Measurements from ENCODE around the gene FHL2.

Gene FHL2

DNA sequence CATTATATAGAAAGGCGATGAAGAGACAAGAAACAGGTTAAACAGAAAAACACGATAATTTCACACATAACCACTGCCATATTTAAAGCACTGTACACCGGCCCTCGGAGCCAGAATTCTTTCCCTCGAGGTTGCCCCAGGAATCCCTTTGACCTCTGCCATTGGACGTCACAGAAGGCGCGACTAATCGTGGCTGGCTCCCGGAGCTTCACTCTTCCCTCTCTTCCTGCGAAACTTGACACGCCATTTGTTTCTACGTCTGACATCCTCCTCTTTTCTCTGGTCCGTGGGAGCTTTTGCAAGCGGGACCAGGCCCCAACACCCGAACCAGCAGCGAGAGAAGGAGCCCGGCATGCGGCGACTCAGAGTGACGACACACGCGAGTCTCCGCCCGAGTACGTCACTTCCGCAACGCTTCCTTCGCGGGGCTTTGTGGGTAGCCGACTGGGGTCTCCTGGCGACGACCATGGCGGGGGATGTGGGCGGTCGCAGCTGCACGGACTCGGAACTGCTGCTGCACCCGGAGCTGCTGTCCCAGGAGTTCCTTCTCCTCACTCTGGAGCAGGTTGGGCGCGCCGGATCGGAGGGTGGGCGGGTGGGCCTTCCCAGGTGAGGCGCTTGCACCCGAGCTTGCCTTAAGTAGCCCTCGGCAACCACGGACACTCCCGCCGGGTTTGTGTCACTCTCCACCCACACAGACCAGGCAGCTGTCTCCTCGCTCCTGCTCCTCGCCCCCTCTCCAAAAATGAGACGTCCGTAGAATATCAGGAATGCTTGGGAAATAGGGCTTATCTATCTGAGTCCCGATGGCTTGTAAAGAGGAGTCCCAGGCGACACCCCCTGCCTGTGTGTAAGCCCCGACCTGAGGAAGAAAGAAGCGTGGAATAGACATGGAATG lies 61.5 kb downstream of the FHL2 start, which contains the start of gene C2orf49:
TSS of gene C2orf49 (plus strand) at position 419 of the 898 bp plus-strand sequence. CDS start at position 467, 48 bp downstream.
- TF ChIP-seq GATA2 (IDR thresholded peaks at IDR 0.05; ENCODE audit: low read depth, low read length) (no peak), GATA3 (IDR thresholded peaks at IDR 0.05; ENCODE audit: low read depth, low read length) (no peak)

DNA sequence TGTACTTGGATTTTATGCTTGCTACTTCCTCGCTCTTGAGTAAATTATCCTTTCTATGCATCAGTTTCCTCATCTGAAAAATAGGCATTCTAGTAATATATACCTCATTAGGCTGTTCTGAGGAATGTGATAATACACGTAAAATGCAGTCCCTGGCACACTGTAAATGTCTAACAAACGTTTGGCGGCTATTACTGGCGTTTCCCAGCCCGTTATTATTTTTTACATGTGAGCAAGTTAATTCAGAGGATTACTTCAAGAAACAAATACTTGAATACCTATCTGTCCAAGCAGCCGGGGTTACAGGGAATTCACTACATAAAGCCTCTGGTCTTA lies 62.1 kb downstream of the FHL2 start:
- TF ChIP-seq GATA2 (IDR thresholded peaks at IDR 0.05; ENCODE audit: low read depth, low read length): no peak
- TF ChIP-seq GATA3 (IDR thresholded peaks at IDR 0.05; ENCODE audit: low read depth, low read length): no peak

DNA sequence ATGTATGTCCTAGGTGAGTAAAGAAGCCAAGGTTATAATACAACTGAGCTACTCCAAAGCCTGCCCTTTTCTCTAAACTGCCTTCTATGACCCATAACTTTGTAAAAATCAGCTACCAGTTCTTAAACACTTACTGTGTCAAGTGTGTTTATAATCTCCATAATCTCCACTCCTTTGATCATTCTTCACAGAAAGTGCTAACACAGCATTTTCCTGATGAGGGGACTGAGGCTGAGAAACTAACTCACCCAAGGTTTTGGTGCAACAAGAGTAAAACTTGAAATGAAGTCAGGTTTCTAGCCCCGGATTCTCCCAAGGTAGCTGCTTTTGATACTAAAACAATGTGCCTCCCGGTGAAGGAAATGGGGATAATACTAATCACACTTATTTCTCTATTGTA lies 63.4 kb downstream of the FHL2 start:
- TF ChIP-seq GATA2 (IDR thresholded peaks at IDR 0.05; ENCODE audit: low read depth, low read length) (no peak), GATA3 (IDR thresholded peaks at IDR 0.05; ENCODE audit: low read depth, low read length) (no peak)

DNA sequence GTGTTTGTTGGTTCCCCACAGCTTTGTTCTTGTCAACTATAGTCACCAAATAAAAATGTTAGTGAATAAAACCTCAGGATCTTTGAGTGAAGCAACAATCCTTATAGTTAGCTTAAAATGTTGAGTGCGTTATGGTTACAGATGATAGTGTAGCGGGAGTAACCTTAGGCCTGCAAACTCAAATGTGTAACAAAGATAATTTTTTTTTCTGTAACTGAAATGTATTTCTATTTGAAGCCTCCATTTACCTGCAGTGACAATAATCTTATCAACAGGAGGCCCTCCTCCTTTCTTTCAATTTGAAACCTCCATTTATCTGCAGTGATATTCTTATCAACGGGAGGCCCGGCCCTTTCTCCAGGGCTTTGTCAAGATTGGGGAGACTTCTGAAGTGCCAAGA lies 64.6 kb downstream of the FHL2 start:
- TF ChIP-seq GATA3 (IDR thresholded peaks at IDR 0.05; ENCODE audit: low read depth, low read length) (no peak), GATA2 (IDR thresholded peaks at IDR 0.05; ENCODE audit: low read depth, low read length) (no peak)

DNA sequence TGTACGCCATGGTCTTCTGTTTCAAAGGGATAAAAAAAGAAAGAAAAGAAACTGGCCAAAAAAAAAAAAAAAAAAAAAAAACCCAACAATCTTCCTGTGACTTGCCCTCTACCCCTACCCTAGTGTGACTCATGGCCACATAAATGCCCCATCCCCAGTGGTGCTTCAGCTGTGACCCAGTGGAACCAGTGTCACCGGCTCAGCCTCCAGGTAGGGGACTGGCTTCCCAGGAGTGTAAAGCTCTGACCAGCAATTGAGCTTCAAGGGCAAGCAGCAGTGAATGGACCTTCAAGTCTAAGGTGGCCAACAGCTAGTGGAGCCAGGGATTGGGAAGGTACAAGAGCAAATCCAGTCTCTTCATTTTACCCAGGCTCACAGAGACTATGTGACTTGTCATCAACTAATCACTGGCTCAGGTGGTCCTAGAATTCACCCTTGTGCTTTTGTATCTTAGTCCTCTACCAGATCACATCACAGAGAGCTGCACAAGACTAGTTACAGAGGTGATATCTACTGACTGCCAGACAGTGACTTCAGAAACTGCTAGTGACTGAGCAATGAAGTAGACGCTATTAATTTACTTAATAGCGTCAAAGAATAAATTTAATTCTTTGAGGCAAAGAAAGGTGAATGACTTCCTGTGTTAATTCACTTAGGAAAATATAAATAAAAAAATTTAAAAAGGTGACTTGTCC lies 68.0 kb downstream of the FHL2 start:
- no peak for TF ChIP-seq GATA2 (IDR thresholded peaks at IDR 0.05; ENCODE audit: low read depth, low read length)
- TF ChIP-seq GATA3 (IDR thresholded peaks at IDR 0.05; ENCODE audit: low read depth, low read length): no peak

DNA sequence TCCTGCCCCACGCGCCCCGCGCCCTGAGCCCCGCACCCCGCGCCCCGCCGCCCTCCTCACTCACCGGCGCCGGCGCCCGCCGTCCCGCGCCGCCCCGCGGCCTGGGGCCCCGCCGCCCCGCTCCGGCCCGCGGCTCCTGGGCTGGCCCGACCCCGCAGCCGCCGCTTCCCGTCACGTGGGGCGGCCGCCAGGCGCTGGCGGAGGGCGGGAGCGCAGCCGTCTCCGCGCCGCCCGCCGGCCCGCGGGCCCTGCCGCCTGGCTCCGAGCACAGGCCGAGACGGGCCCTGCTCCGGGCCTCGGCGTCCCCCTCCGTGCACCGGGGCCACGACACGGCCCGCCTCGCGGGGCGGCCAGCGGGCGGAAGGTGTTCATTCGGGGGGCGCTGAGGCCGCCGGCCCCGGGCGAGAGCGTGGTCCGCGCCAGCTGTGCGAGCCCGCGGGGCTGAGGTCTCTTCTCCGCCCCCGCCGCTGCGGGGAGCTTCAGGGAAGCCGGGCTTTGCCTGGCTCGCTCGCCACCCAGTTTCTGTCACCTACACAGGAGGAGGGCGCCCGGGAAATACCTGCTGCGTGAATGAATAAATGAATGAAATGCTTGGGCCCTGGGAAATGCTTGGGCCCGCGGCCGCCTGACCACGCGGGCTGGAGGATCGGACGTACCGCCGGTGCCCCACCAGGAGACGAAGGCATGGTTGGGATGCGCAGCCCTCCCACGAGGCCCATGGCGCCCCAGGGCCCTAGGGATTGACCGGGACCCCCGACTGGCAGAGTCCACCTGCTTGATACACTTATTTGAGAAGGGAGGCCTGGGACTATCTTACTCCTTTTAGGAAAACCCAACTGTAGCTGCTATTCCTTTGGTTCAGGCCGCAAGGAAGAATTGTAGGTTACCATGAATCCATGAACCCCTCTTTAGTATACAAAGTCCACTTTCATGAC lies 69.0 kb downstream of the FHL2 start, which contains the start of gene TGFBRAP1:
TSS of gene TGFBRAP1 (minus strand) at position 175 of the 935 bp plus-strand sequence. CDS start 21,434 bp downstream, outside the sequence.
- TF ChIP-seq GATA2 (IDR thresholded peaks at IDR 0.05; ENCODE audit: low read depth, low read length) (no peak), GATA3 (IDR thresholded peaks at IDR 0.05; ENCODE audit: low read depth, low read length) (no peak)

DNA sequence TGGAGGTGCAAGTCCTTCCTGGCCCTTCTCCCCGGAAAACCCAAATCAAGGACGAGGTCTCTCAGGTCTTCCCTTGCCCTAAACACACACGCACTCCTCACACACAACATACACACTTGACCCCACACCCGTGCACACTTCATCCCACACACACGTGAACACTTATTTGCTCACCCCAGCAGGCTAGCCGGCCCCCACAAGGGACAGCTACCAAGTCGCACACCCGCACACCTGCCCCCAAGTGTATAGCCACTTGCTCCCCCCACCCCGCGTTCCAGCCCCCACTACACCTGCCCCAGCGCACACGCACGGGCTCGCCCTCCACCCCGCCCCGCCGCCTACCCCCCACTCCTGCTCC lies 69.7 kb downstream of the FHL2 start:
- TF ChIP-seq GATA2 (IDR thresholded peaks at IDR 0.05; ENCODE audit: low read depth, low read length): no peak
- no peak for TF ChIP-seq GATA3 (IDR thresholded peaks at IDR 0.05; ENCODE audit: low read depth, low read length)

DNA sequence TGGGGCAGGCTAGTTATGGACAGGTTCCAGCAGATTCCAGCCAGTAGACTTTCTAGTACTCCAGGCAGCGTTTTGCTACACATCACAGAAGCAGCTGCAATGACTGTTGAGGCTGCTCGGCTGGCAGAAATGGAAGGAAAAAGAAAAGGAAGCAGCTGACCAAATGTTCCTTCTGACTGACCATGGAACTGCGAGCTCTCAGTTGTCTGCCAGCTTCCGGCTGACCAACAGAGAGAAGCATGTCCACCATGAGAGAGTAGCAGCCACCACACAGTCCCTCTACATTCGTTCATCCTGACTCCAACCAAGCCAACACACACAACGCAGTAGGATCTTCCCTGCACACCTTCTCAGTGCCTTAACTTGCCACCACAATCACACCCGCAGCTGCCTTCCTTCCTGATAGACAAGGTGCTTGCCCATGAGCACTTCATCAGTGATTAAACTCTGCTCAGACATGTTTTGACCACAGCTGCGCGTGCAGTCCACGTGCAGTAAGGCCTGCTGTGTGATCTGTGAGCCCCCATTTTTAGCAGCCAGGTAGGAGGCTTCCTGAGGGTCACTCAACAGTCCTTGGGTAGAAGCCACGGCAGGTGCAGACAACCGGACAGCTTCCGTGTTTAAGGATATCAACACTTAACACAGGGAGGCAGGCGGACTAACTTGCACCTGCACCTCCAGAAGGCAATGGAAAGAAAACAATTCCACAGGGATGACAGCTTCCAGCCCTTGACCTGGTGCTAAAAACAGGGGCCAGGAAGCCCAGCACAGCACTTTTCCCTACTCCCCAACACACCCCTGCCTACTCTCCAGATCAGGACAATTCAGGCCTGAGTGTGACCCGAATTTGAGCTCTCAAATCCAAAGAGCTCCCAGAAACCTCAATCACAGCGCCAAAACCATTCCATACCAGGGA lies 70.3 kb downstream of the FHL2 start:
- TF ChIP-seq GATA3 (IDR thresholded peaks at IDR 0.05; ENCODE audit: low read depth, low read length): no peak
- TF ChIP-seq GATA2 (IDR thresholded peaks at IDR 0.05; ENCODE audit: low read depth, low read length): no peak

DNA sequence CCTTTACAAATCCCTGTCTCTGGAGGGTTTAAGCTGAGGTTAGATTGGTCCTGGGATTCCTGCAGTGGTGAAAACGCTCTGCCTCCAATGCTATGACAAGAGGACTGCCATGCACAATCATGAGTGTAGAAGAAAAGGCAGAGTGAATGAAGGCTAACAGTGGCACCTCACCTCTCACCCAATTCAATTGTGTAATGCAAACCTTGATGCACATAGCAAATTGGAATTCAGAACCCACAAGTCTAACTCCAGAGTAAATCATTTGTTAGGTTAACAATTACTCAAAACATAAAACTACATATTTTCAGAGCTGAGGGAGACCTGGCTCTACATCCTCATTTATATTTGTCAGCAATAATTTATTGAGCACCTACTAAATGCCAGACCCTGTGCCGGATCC lies 71.2 kb downstream of the FHL2 start:
- TF ChIP-seq GATA2 (IDR thresholded peaks at IDR 0.05; ENCODE audit: low read depth, low read length) (no peak), GATA3 (IDR thresholded peaks at IDR 0.05; ENCODE audit: low read depth, low read length) (no peak)

DNA sequence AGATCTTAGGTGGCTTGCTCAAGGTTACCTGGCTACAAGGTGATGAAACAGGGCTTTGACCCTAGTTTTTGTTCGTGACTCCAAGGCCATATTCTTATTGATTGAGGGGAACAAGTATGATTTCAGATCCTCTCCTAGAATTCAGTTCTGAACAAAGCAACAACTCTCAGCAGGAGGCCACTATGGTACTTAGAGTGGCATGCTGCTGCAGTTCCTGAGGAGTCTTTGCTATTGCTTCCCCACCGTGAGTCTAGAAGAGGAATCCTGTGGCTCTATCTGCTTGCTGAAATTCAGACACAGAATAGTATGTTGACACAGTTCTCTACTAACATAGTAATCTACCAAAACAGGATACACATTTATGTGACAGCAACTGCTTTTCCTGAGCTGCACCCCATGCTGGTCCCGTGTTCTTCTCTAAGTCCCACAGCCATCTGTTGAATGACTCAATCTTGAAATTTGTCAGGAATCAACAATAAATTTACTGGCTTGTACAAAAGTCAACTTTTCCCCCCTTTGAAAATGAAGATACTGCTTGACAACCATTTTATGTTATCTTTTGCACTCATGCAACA lies 73.4 kb downstream of the FHL2 start:
- TF ChIP-seq GATA2 (IDR thresholded peaks at IDR 0.05; ENCODE audit: low read depth, low read length) (no peak), GATA3 (IDR thresholded peaks at IDR 0.05; ENCODE audit: low read depth, low read length) (no peak)

DNA sequence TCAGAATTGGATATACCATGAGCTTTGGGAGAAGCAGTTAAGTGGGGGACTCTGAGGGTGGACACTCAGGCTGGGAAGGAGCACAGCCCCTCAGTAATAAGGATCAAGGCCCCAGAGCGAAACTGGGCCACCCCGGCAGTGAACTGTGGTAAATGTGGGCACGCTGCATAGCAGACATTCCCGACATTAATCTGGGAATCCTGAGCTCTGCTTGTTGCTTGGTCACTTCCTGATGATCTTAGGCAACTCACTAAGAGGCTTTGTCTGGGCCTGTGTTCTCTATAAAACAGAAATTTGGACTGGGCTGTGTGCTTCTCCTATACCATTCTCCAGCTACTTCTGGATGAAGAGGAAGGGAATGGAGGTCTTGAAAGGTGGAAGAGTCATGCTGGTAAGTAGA lies 74.1 kb downstream of the FHL2 start:
- no peak for TF ChIP-seq GATA3 (IDR thresholded peaks at IDR 0.05; ENCODE audit: low read depth, low read length)
- TF ChIP-seq GATA2 (IDR thresholded peaks at IDR 0.05; ENCODE audit: low read depth, low read length): no peak

DNA sequence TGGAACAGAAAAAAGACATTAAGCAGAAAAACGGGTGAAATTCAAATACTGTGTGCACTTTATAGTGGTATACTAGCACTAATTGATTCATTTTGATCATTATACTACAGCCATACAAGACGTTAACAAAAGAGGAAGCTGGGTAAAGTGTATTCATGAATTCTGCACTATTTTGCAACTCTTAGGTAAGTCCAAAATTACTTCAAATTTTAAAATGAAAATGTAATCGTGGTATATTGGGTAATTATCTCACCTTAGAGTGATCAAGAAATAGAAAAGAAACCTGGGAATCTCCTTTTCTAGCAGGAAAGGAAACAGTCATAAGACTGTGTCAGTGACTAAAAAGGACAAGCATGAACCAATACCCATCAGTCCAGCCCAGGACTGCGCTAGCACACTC lies 74.8 kb downstream of the FHL2 start:
- TF ChIP-seq GATA3 (IDR thresholded peaks at IDR 0.05; ENCODE audit: low read depth, low read length): no peak

DNA sequence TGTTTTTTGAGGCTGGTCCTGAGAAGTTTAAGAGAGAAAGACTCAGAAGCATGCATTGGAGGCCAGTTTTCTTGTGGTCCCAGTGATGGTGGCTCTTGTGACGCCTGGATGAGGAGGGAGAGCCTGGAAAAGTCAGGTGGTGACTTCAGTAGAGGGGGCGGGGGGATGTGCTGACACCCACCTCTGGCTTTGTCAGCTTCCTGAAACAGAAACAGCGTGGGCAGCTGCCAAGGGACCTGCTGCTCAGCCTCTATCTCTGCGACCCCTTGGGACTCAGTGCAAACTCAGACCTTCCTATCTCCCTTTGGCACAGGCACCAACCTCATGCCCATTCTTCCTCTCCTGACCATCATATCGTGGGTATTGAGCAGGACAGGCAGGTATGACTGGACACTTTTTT lies 75.7 kb downstream of the FHL2 start:
- TF ChIP-seq GATA3 (IDR thresholded peaks at IDR 0.05; ENCODE audit: low read depth, low read length) (no peak), GATA2 (IDR thresholded peaks at IDR 0.05; ENCODE audit: low read depth, low read length) (no peak)

Measured in SH-SY5Y (cell line).